ENCODE data around the gene RFX6.

RFX6 gene

GRCh38 chr6:116974526-116975316 lies 97.7 kb downstream of the RFX6 start:
- no peak for DNase-seq

GRCh38 chr6:116975600-116975999 lies 98.6 kb downstream of the RFX6 start:
- no peak for DNase-seq

GRCh38 chr6:116979560-116979959 lies 102.5 kb downstream of the RFX6 start:
- DNase-seq: no peak

Measured in NCI-H1092 (cell line).